Endothelial cell of umbilical vein (primary cell): ENCODE data around the gene CD74. TPM values are rescaled to one million over a fixed set of nuclear protein-coding genes. Genes with fewer than 3 reads are reported as not detected.

Experiments
- BruUV-seq: library from RNA; stranded (reverse); fragments of 400-500 nt; replicated peaks from 2 replicates; lab custom pipeline; 2021; lab: Mats Ljungman, UMichigan
- CTCF ChIA-PET: fragments of 300-600, 350-600 bp; sonication (Branson Sonifier 250); formaldehyde crosslinking; loops from one replicate; lab custom pipeline; 2021; ENCODE audit warnings: antibody characterized with exemption, inconsistent platforms; lab: Charles Lee
- POLR2A ChIA-PET: fragments of 300-600, 350-600 bp; sonication (Branson Sonifier 250); formaldehyde crosslinking; loops from one replicate; lab custom pipeline; 2021; ENCODE audit warnings: antibody characterized with exemption, inconsistent platforms; lab: Charles Lee
- DNase-seq: peaks from one replicate; pipeline ENCODE4 v3.0.0-alpha.2; 2011; ENCODE audit warnings: low read depth, low spot score
- FAIRE-seq: peaks from 2 replicates; lab custom pipeline; 2011; peaks lifted over from hg19 to GRCh38; lab: Jason Lieb, UNC
- H2AFZ ChIP-seq: 2 replicates; pipeline ENCODE4 v1.6.0; 2012; ENCODE audit warnings: low read depth, low read length, control low read depth, inconsistent platforms
- H3K27ac ChIP-seq: 2 replicates; pipeline ENCODE4 v1.5.1; 2011; ENCODE audit warnings: low read depth, mild to moderate bottlenecking, control low read depth, low read length, moderate library complexity; ENCODE audit not compliant: insufficient read depth
- H3K27me3 ChIP-seq, 2 experiments: 2 replicates each; pipeline versions ENCODE4 v1.6.0 to v1.6.1; 2011; ENCODE audit warnings: low read length in 2 of 2, mixed read lengths in 1 of 2; ENCODE audit not compliant: control insufficient read depth in 2 of 2, insufficient read depth in 2 of 2
- H3K36me3 ChIP-seq, 2 experiments: 2 replicates in 1 of 2; 3 replicates in 1 of 2; pipeline ENCODE4 v1.5.1; 2011; ENCODE audit warnings: low read length in 2 of 2, mild to moderate bottlenecking in 1 of 2, moderate library complexity in 1 of 2; ENCODE audit not compliant: control insufficient read depth in 2 of 2, insufficient read depth in 2 of 2; ENCODE audit errors: extremely low read depth in 1 of 2
- H3K4me1 ChIP-seq: 3 replicates; pipeline ENCODE4 v1.5.1; 2011; ENCODE audit warnings: mild to moderate bottlenecking, low read length; ENCODE audit not compliant: control insufficient read depth, insufficient read depth; ENCODE audit errors: extremely low read depth
- H3K4me2 ChIP-seq: 2 replicates; pipeline ENCODE4 v1.6.1; 2011; ENCODE audit warnings: low read length, control low read depth, mixed read lengths; ENCODE audit not compliant: insufficient read depth
- H3K4me3 ChIP-seq, 3 experiments: fragments of 200-600 bp in 1 of 3; sonication (generic), shearing (Covaris generic) in 1 of 3; replicated peaks in 1 of 3; 2 replicates each; pipeline ENCODE4 v1.5.1; 2011 to 2016; ENCODE audit warnings: control low read depth in 3 of 3, low read length in 3 of 3, mild to moderate bottlenecking in 2 of 3, inconsistent platforms in 1 of 3, low read depth in 1 of 3, moderate library complexity in 1 of 3; ENCODE audit not compliant: insufficient read depth in 1 of 3
- H3K79me2 ChIP-seq: 2 replicates; pipeline ENCODE4 v1.6.0; 2012; ENCODE audit warnings: low read length, inconsistent platforms; ENCODE audit not compliant: control insufficient read depth, insufficient read depth
- H3K9ac ChIP-seq: replicated peaks from 2 replicates; pipeline ENCODE3; 2011; ENCODE audit warnings: low read length, control low read depth; ENCODE audit not compliant: insufficient read depth; ENCODE audit errors: extremely low read depth
- H3K9me1 ChIP-seq: replicated peaks from 3 replicates; pipeline ENCODE4 v1.6.0; 2011; ENCODE audit warnings: mild to moderate bottlenecking, low read length; ENCODE audit not compliant: control insufficient read depth, insufficient read depth; ENCODE audit errors: extremely low read depth
- H3K9me3 ChIP-seq: replicated peaks from 2 replicates; pipeline ENCODE4 v1.5.1; 2012; ENCODE audit warnings: low read length, inconsistent platforms; ENCODE audit not compliant: control insufficient read depth, insufficient read depth
- H4K20me1 ChIP-seq: replicated peaks from 2 replicates; pipeline ENCODE3; 2011; ENCODE audit warnings: mild to moderate bottlenecking, low read length; ENCODE audit not compliant: control insufficient read depth, insufficient read depth; ENCODE audit errors: extremely low read depth
- CTCF ChIP-seq, 2 donors: IDR thresholded peaks; 1 replicate in 1 of 2; 2 replicates in 1 of 2; pipeline ENCODE4 v1.5.1; 2011; ENCODE audit warnings: low read length in 2 of 2, mild to moderate bottlenecking in 2 of 2, moderate library complexity in 2 of 2, control low read depth in 1 of 2, inconsistent platforms in 1 of 2, low read depth in 1 of 2; ENCODE audit not compliant: insufficient read depth in 1 of 2; ENCODE audit errors: extremely low read depth in 1 of 2
- JUN ChIP-seq: IDR thresholded peaks from 2 replicates; pipeline ENCODE4 v1.6.1; 2011; ENCODE audit warnings: borderline replicate concordance, low read depth; ENCODE audit not compliant: insufficient read length, insufficient read depth
- MAX ChIP-seq: IDR thresholded peaks from 2 replicates; pipeline ENCODE4 v1.6.1; 2011; ENCODE audit not compliant: insufficient read depth, insufficient read length
- MYC ChIP-seq: IDR thresholded peaks from one replicate; pipeline ENCODE4 v1.6.1; 2011; ENCODE audit warnings: mild to moderate bottlenecking, low read depth, low read length
- dilution Hi-C: fragments of 300-500 bp; cut with MboI; formaldehyde crosslinking; loops from one replicate; pipeline ENCODE4 v1.15.0; 2019; ENCODE audit warnings: low sequenced_read_pairs; ENCODE audit not compliant: extremely low pct_ligation_motif_present
- intact Hi-C: fragments of 100-400 bp; cut with micrococcal nuclease; formaldehyde crosslinking; loops from one replicate; pipeline ENCODE4 v1.10.0; 2022
- polyA plus RNA-seq, 4 experiments: library from polyadenylated mRNA; depleted of rRNA in 3 of 4; stranded (reverse) in 3 of 4; unstranded in 1 of 4; fragments of >200 nt; gene quantifications; 2 replicates each; pipeline versions ENCODE4 v1.2.1 to v1.2.3, GENCODE V29; 2011 to 2012; ENCODE audit warnings: missing spikeins in 1 of 4
- total RNA-seq: library from RNA; stranded (reverse); gene quantifications from 2 replicates; pipeline ENCODE4 v1.2.3, GENCODE V29; 2021

CD74 gene
- total and polyA plus RNA-seq, 2 donors (not counting 3 experiments of a cell fraction or from before 2014, with no cell fraction given), result 0.62 to 1.3 TPM

GRCh38 chr5:150458802-150459557 lies 46.3 kb upstream of the CD74 start:
- DNase-seq, result peak; percentile 33
- BruUV-seq, result no TSS peak
- no peaks in the 10 kb centered on the region for H3K79me2 ChIP-seq
- H3K36me3 ChIP-seq, result no peaks in the 10 kb centered on the region
- H3K9me3 ChIP-seq, result no peaks in the 10 kb centered on the region
- no peak overlapping the region for H3K9ac ChIP-seq
- peaks cover 4% of the 10 kb centered on the region for H3K4me1 ChIP-seq
- ChIA-PET POLR2A (interaction anchor here (0.5 to 0.6 kb wide), 2 partner anchors 14 to 24 kb away, joined by 5 to 6 read pairs; no protein-coding TSS in a partner anchor), CTCF (interaction anchor here (0.5 to 7.8 kb wide), 35 partner anchors 9 to 1167 kb away, joined by 3 to 168 read pairs (median 4); partner anchors contain the start of gene RPS14)
- H3K4me3 ChIP-seq, result peak overlapping the region in 1 of 3 experiments; percentile 17
- no peaks in the 10 kb centered on the region for H3K9me1 ChIP-seq
- dilution Hi-C loops (no loop called here), intact Hi-C loops (loop anchor here (1.0 to 5.0 kb wide), 6 partner anchors 64 to 388 kb away; partner anchors contain the start of genes IRGM and RBM22)
- peak; percentile 57 to 88 for TF ChIP-seq CTCF (IDR thresholded peaks at IDR 0.05; ENCODE audit: extremely low read depth in 1 of 2, insufficient read depth in 1 of 2, low read depth in 1 of 2, low read length in 2 of 2)
- no peak for TF ChIP-seq JUN
- peak; percentile 67 for TF ChIP-seq MAX
- TF ChIP-seq MYC, result no peak
- H4K20me1 ChIP-seq, result no peaks in the 10 kb centered on the region
- no peaks in the 10 kb centered on the region for H3K27me3 ChIP-seq
- peak overlapping the region; percentile 81 for H2AFZ ChIP-seq
- H3K27ac ChIP-seq, result no peak overlapping the region
- peak; percentile 63 for FAIRE-seq
- H3K4me2 ChIP-seq, result no peak overlapping the region
